GM12865 (cell line): ENCODE results near the gene GET4.

Source experiments
- DNase-seq: peaks from one replicate; pipeline ENCODE4 v3.0.0; 2010; ENCODE audit warnings: low read depth
- H3K4me3 ChIP-seq: 2 replicates; pipeline ENCODE4 v1.5.1; 2011; ENCODE audit warnings: mild to moderate bottlenecking, low read depth, low read length, control low read depth
- TF ChIP-seq, protein P1 (sequence below): IDR thresholded peaks from 2 replicates; pipeline ENCODE4 v1.5.1; 2011; ENCODE audit warnings: low read length, control low read depth, low read depth, inconsistent platforms; ENCODE audit not compliant: insufficient read depth; ENCODE audit errors: missing control alignments

The GET4 gene

DNA sequence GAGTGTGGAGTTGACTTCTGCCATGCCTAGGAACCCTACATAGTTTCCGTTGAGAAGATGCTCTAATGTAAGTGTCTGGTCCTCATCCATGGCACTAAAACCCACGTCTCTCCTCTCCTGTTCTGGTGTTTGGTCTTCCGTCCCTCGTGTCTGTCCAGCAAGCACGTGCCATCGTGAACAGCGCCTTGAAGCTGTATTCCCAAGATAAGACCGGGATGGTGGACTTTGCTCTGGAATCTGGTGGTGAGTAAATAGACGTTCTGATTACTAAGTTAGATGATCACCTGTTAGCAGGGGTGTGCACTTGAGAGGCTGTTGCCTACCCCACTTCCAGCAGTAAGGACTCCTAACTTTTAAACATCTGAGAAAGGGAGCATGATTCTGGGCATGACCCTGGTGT, 15.1 kb upstream of the GET4 start:
- TF ChIP-seq, protein P1, sequence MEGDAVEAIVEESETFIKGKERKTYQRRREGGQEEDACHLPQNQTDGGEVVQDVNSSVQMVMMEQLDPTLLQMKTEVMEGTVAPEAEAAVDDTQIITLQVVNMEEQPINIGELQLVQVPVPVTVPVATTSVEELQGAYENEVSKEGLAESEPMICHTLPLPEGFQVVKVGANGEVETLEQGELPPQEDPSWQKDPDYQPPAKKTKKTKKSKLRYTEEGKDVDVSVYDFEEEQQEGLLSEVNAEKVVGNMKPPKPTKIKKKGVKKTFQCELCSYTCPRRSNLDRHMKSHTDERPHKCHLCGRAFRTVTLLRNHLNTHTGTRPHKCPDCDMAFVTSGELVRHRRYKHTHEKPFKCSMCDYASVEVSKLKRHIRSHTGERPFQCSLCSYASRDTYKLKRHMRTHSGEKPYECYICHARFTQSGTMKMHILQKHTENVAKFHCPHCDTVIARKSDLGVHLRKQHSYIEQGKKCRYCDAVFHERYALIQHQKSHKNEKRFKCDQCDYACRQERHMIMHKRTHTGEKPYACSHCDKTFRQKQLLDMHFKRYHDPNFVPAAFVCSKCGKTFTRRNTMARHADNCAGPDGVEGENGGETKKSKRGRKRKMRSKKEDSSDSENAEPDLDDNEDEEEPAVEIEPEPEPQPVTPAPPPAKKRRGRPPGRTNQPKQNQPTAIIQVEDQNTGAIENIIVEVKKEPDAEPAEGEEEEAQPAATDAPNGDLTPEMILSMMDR, result no peak
- DNase-seq, result no peak
- H3K4me3 ChIP-seq, result no peak overlapping the region

GRCh38 chr7:862157-862556, 14.2 kb upstream of the GET4 start:
- no peak for DNase-seq
- no peak overlapping the region for H3K4me3 ChIP-seq
- TF ChIP-seq, protein P1, result no peak

DNA sequence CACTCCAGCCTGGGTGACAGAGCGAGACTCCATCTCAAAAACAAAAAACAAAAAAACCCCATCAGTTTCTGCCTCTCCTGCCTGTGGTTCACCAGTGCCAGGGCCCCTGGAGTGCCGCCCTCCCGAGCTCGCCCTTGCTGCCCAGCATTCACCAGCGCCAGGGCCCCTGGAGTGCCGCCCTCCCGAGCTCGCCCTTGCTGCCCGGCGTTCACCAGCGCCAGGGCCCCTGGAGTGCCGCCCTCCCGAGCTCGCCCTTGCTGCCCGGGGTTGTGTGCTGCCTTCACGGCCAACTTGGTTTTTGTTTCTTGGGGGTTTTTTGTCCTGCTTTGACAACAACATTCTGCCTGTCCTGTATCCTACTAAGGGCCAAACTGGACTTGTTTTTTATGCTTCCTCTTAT, 13.2 kb upstream of the GET4 start:
- DNase-seq, result no peak
- TF ChIP-seq, protein P1, result no peak
- no peak overlapping the region for H3K4me3 ChIP-seq

- no peak for DNase-seq
- no peak overlapping the region for H3K4me3 ChIP-seq
- TF ChIP-seq, protein P1, result no peak
Measured at GRCh38 chr7:865921-866320, 10.4 kb upstream of the GET4 start.

- DNase-seq, result no peak
- no peak overlapping the region for H3K4me3 ChIP-seq
- TF ChIP-seq, protein P1, result no peak
Measured at GRCh38 chr7:867001-867405, 9.4 kb upstream of the GET4 start.

DNA sequence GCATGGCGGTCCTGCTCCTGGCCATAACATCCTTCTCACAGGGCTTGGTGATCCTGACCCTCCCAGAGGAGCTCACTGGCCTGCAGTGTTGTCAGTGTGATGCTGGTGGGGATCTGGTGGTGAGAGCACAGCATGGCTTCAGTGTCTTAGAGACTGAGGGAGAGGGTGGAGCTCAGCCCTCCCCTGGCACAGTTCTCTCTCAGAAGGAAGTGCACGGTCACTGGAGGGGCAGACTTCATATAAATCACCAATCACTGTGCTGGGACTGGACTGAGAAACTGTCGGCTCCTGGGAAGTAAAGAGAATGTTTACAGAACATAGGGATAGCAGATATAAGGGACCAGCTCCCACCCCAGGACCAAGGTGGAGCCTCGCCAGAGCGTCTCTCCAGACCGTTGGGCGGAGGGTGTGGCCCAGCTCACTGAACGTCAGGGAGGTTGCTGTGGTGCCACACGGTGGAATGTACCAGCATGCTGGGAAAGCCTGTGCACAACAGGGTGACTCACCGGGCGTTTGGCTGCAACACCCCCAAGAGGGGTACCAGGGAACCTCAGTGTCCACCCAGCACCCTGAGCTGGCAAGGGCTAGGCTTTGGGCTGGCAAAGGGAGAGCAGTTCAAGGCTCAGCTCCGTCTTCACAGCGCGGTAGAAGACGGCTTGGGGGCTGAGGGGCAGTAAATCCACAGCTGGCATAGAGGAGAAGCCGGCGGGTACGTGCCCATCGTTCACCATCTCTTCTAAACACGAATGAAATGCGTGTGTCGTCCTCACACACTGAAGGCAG, 8.8 kb upstream of the GET4 start:
- no peak overlapping the region for H3K4me3 ChIP-seq
- TF ChIP-seq, protein P1, result no peak
- DNase-seq, result no peak

- DNase-seq, result no peak
- no peak overlapping the region for H3K4me3 ChIP-seq
- TF ChIP-seq, protein P1, result no peak
Measured at GRCh38 chr7:868189-868486, 8.2 kb upstream of the GET4 start.
